SH-SY5Y (cell line): ENCODE results near the gene NCKIPSD.

Experiments used
- GATA2 ChIP-seq: IDR thresholded peaks from 2 replicates; pipeline ENCODE4 v1.6.1; 2011; ENCODE audit warnings: mild to moderate bottlenecking, low read depth, low read length
- GATA3 ChIP-seq: IDR thresholded peaks from 2 replicates; pipeline ENCODE4 v1.6.1; 2011; ENCODE audit warnings: low read depth, mild to moderate bottlenecking, low read length, moderate library complexity

GRCh38 chr3:48716508-48716981 lies 30.8 kb upstream of the NCKIPSD start:
- TF ChIP-seq GATA2, result no peak
- no peak for TF ChIP-seq GATA3
